KOPT-K1 (cell line): ENCODE results near the gene NPPA.
"Not testable (repeated sequence)": the region's sequence is repeated elsewhere in the genome, so short reads cannot be mapped to it uniquely, and the experiment has no call there.

Experiments
- H3K27ac ChIP-seq: fragments of 200-600 bp; sonication (generic); 2 replicates; pipeline ENCODE4 v1.5.1; 2016; ENCODE audit warnings: antibody characterized with exemption, mild to moderate bottlenecking, low read depth, low read length; ENCODE audit not compliant: poor library complexity, severe bottlenecking
- H3K36me3 ChIP-seq: fragments of 200-600 bp; sonication (generic); 2 replicates; pipeline ENCODE4 v1.5.1; 2017; ENCODE audit warnings: antibody characterized with exemption, mild to moderate bottlenecking, low read length, moderate library complexity; ENCODE audit not compliant: insufficient read depth
- H3K9me3 ChIP-seq: fragments of 200-600 bp; sonication (generic); 2 replicates; pipeline ENCODE4 v1.5.1; 2017; ENCODE audit warnings: antibody characterized with exemption, low read length, mild to moderate bottlenecking; ENCODE audit not compliant: insufficient read depth, poor library complexity, severe bottlenecking

NPPA gene

GRCh38 chr1:11822091-11822490 lies 25.5 kb downstream of the NPPA start:
- H3K36me3 ChIP-seq, result peaks cover 95% of the 10 kb centered on the region
- H3K9me3 ChIP-seq, result no peaks in the 10 kb centered on the region
- H3K27ac ChIP-seq, result no peak overlapping the region

DNA sequence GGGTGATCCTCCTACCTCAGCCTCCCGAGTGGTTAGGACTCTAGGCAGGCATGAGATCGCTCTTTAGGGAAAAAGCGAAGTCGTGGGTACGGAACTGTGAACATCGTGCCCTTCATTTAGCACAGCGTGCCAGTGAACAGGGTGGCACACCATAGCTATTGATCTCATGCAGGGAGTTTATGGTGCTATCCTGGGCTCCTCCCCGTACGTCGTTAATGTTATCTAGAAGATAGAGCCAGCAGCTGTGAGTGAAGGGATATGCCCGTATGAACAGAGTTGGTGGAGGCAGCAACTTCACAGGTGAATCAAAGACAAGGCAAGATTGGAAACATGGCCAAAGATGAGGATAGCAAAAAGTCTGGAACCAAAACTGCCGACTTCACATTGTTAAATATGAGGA lies 30.4 kb downstream of the NPPA start:
- H3K36me3 ChIP-seq, result peaks cover 89% of the 10 kb centered on the region
- H3K9me3 ChIP-seq, result no peaks in the 10 kb centered on the region
- no peak overlapping the region for H3K27ac ChIP-seq

DNA sequence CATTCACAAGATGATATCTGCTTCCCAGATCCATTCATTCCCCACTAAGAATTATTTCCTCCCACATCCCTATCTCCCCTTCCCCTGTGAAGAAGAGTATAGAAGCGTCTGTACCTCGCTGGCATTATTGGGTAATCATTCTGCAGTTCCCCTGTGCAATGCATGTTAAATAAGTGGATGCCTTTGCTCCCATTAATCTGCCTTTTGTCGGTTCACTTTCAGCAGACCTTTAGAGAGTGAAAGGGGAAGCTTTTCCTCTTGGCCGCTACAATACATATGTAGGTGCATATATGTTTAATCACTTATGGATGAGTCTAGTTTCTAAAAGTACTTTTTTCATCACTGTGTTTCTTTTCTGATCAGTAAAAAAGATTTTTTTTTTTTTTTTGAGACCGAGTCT lies 34.6 kb downstream of the NPPA start:
- Histone ChIP-seq H3K36me3 (peaks cover 94% of the 10 kb centered on the region), H3K27ac (no peak overlapping the region), H3K9me3 (no peaks in the 10 kb centered on the region)

DNA sequence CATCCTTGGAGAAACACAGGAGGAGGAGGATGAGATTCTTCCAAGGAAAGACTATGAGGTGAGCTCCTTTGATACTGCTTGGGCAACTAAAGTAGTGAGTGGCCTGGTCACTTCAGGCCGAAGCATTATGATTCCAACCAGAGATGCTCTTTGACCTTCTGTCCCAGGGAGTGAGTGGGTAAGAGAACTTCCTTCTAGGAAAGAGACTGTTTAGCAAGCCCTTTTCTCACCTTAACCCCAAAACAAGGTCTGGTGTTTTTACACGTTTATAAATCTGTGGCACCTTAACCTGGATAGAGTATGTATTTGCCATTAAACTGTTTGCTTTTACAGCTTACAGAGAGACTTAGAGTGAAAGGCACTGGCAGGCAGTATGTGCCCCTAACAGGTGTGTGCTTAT lies 40.5 kb downstream of the NPPA start:
- peaks cover 58% of the 10 kb centered on the region for H3K36me3 ChIP-seq
- H3K9me3 ChIP-seq, result no peaks in the 10 kb centered on the region
- peak overlapping the region; percentile 84 for H3K27ac ChIP-seq

GRCh38 chr1:11806307-11806936 lies 41.2 kb downstream of the NPPA start:
- Histone ChIP-seq H3K27ac (peak overlapping the region; percentile 84), H3K36me3 (peaks cover 58% of the 10 kb centered on the region)

GRCh38 chr1:11805422-11806306 lies 41.9 kb downstream of the NPPA start, which contains the start of the genes CLCN6 and MTHFR:
Gene CLCN6, plus strand, starts transcription at chr1:11806191. Its CDS starts 72 bp downstream, at chr1:11806263.
Gene MTHFR, minus strand, starts transcription at chr1:11805964. Its CDS starts 2,848 bp downstream, at chr1:11803116.
- H3K27ac ChIP-seq, result peak within 1 kb of the TSS; percentile 84

More at GRCh38 chr1:11806307-11806936, 41.2 kb downstream of the NPPA start:
- no peaks in the 10 kb centered on the region for H3K9me3 ChIP-seq

DNA sequence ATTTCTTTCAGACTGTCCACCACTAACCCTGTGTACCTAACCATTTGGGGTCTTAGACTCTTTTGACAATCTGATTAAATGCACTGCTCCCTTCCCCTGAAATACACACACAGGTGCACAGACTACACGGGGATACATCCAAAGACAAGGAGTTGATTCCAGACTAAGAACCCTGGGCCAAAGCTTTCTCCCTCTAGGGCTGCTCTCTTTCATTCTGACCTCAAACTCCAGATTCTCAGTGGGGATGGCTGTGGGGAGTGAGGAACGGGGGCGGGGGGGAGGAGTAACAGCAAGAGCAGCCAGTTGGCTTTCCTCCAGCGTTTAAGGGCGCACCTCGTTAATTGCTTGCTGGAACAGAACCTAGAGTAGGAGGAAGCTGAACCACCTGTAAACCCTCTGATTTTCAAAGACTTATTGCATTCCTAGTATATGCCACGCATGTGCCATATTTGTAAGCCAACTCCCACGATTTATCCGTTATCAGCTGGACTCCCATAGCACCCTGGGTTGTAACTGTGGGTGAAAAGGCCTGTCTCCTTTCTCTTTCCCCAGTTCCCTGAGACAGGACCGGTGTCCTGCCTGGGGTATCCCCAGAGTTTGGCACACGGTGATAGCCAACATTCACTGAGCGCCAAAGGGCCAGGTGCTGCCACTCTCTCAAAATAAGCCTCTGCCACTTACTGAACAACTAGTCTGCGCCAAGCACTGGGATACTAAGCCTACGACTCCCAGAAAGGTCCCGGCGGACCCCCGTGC lies 42.7 kb downstream of the NPPA start:
- Histone ChIP-seq H3K36me3 (peaks cover 58% of the 10 kb centered on the region), H3K27ac (peak overlapping the region; percentile 84), H3K9me3 (no peaks in the 10 kb centered on the region)

More at GRCh38 chr1:11805422-11806306, 41.9 kb downstream of the NPPA start, which contains the start of the genes CLCN6 and MTHFR:
- peaks cover 58% of the 10 kb centered on the region for H3K36me3 ChIP-seq
- no peaks in the 10 kb centered on the region for H3K9me3 ChIP-seq

DNA sequence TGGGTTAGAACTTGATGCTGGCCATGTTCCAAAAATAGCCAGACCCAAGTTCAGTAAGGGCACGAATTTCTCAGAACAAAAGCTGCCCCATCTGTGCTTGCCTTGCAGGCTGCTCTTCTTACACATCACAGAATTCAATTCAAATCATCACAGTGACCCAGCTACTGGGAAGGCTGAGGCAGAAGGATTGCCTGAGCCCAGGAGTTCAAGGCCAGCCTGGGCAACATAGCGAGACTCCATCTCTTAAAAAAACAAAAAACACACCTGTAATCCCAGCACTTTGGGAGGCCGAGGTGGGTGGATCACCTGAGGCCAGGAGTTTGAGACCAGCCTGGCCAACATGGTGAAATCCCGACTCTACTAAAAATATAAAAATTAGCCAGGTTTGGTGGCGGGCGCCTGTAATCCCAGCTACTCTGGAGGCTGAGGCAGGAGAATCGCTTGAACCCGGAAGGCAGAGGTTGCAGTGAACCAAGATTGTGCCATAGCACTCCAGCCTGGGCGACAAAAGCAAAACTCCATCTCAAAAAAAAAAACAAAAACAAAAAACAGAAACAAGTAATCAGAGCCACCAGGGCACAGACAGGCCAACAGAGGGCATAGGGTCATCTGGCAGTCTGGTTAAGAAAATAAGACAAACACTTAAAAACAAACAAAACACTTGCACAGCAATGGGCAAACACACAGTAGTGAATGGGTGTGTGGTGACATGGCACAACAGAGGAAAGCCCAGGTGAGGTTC lies 43.5 kb downstream of the NPPA start:
- not testable (repeated sequence) for H3K9me3 ChIP-seq
- H3K27ac ChIP-seq, result peak overlapping the region; percentile 84
- H3K36me3 ChIP-seq, result peaks cover 58% of the 10 kb centered on the region

GRCh38 chr1:11802973-11803885 lies 44.4 kb downstream of the NPPA start:
- peaks cover 58% of the 10 kb centered on the region for H3K36me3 ChIP-seq
- peak overlapping the region; percentile 36 for H3K27ac ChIP-seq
- no peaks in the 10 kb centered on the region for H3K9me3 ChIP-seq

DNA sequence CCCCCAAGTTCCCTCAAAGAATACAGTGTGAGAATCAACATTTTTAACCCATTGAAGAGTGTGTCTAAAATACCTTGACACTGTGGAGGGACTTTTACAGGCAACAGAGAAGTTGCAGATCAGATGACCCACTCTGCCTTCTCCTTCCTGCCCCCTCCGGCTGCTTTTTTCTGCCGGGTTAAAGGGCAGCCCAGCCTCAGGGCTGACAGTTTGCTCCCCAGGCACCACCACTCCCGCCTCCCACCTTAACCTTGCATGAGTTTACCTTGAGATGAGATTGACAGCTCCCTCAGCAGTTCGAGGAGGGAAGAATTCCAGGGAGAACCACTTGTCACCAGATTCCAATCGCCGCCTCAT lies 45.0 kb downstream of the NPPA start:
- H3K36me3 ChIP-seq, result peaks cover 51% of the 10 kb centered on the region
- no peaks in the 10 kb centered on the region for H3K9me3 ChIP-seq
- H3K27ac ChIP-seq, result no peak overlapping the region

DNA sequence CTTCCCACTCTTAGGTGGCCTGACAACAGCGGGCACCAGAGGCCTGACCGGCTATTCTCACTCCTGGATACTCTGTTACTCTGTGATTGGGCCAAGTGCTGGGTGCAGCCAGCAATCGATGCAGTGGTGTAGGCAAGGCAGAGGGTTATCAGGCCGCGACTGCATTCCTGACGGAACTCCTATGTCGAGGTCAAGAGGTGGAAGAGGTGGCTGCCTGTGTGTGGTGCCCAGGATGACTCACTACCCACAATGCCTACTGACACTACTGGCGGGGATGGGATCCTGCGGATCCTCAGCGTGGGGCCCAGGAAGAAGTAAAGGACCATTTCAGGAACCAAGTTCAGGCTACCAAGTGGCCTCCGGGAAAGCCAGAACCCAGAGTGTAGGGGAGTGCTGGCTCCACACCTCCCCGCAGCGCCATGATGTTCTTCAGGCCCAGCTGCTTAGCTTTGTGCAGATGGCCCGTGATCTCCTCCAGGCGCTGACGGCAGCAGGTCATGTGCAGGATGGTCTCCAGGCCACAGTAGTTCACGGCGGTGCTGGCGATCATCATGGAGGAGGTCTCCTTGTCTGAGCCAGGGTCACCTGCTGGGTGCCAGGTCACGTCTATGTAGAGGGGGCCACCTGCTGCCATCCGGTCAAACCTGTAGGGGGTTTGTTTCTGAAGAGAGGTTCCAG lies 46.7 kb downstream of the NPPA start:
- peaks cover 51% of the 10 kb centered on the region for H3K36me3 ChIP-seq
- H3K9me3 ChIP-seq, result no peaks in the 10 kb centered on the region
- no peak overlapping the region for H3K27ac ChIP-seq

DNA sequence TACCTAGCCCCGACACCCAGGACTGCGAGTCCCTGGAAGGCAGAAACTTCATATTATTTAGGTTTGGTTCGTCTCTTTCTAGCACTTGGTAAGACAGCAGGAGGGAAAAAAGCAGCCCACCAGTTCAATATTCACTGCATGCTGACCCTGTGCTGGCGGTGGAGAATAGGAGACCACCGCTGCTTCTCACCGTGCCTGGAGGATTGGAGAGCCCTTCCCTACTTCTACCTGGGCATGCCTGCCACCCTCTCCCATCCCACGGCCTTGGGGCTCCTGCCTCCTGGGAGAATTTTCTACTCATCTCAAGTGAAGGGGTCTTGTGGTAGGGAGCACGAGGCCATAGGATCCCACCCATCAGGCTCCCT lies 47.2 kb downstream of the NPPA start:
- H3K27ac ChIP-seq, result no peak overlapping the region
- no peaks in the 10 kb centered on the region for H3K9me3 ChIP-seq
- peaks cover 57% of the 10 kb centered on the region for H3K36me3 ChIP-seq

DNA sequence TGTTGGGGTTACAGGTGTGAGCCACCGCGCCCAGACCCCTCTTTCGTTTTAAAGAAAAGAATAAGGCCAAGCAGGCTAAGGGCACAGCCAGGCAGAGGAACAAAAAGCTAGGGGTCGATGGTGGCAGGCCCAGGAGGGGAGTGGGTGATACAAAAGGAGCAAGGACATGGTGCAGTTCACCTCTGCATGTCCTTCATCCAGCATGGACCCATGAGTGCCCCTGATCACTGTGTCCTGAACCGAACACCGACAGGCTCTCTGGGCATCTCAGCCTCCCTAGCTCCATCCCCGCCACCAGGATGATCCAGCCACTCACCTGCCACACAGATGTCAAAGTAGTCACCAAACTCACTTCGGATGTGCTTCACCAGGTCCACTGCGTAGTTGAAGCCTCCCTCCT lies 47.7 kb downstream of the NPPA start:
- Histone ChIP-seq H3K36me3 (peaks cover 61% of the 10 kb centered on the region), H3K9me3 (no peaks in the 10 kb centered on the region), H3K27ac (no peak overlapping the region)
